ENCODE results near the gene FXYD1.
A peak's percentile ranks its signal among the peaks of the same experiment; 100 is the strongest.

The FXYD1 gene

DNA sequence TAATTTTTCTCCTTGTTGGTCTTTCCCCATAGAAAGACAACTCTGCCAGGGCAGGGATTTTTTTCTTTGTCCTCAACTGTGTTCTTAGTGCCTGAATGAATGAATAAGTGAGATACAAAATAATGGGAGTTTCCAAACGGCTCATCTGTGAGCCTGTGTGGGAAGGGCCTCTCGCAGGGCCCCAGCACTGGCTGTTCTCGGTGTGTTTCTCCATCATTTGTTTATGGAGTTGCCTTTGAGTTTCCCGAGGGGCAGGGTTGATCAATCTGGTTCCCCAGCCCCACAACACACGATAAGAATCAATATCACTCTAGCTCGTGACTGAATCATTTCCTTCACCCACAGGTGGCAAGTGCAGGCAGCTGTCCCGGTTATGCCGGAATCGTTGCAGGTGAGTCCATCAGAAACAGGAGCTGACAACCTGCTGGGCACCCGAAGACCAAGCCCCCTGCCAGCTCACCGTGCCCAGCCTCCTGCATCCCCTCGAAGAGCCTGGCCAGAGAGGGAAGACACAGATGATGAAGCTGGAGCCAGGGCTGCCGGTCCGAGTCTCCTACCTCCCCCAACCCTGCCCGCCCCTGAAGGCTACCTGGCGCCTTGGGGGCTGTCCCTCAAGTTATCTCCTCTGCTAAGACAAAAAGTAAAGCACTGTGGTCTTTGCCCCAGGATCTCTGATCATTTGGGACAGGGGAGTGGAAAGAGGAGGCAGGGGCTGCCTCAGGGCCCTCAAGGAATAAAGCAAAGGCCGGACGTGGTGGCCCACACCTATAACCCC, 30.8 kb downstream of the FXYD1 start:
- no peak for TF ChIP-seq CTCF (IDR thresholded peaks at IDR 0.05; ENCODE audit: unreplicated experiment in 3 of 3)
- H3K4me3 Mint-ChIP-seq, result no peak overlapping the region
- no peaks in the 10 kb centered on the region for H3K4me1 Mint-ChIP-seq
- H3K9me3 Mint-ChIP-seq, result peaks cover 13% of the 10 kb centered on the region
- H3K27ac Mint-ChIP-seq, result no peak overlapping the region
- H3K27me3 Mint-ChIP-seq (ENCODE audit: low read depth), result no peaks in the 10 kb centered on the region
- H3K36me3 Mint-ChIP-seq (ENCODE audit: low read depth), result peaks cover 13% of the 10 kb centered on the region

GRCh38 chr19:35170359-35171061, 31.9 kb downstream of the FXYD1 start:
- Mint-ChIP-seq H3K36me3 (ENCODE audit: low read depth) (peaks cover 12% of the 10 kb centered on the region), H3K27me3 (ENCODE audit: low read depth) (no peaks in the 10 kb centered on the region), H3K4me1 (no peaks in the 10 kb centered on the region), H3K4me3 (no peak overlapping the region), H3K9me3 (peaks cover 9% of the 10 kb centered on the region), H3K27ac (no peak overlapping the region)
- TF ChIP-seq CTCF (IDR thresholded peaks at IDR 0.05; ENCODE audit: unreplicated experiment in 3 of 3), result no peak

DNA sequence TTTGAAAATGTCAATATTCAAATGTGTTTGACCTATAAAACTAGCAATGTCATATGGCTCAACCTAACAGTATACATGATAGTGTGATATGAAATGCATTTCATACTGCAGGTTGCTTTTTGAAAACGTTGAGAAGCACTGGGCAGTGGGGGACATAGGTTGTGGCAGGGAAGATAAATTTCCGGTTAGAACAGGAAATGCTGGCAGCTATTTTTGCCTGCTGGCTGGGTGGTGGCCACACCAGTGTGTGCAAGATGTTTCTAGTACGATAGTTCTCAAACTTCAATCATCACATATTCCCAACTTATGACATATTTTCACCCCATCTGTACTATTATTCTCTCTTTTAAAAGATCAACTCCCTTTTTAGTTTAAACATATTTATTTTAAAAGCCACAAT, 33.1 kb downstream of the FXYD1 start:
- Mint-ChIP-seq H3K4me3 (no peak overlapping the region), H3K27me3 (ENCODE audit: low read depth) (peaks cover 4% of the 10 kb centered on the region), H3K27ac (no peak overlapping the region), H3K9me3 (no peaks in the 10 kb centered on the region), H3K4me1 (peaks cover 6% of the 10 kb centered on the region), H3K36me3 (ENCODE audit: low read depth) (no peaks in the 10 kb centered on the region)
- no peak for TF ChIP-seq CTCF (IDR thresholded peaks at IDR 0.05; ENCODE audit: unreplicated experiment in 3 of 3)

- H3K27ac Mint-ChIP-seq, result no peak overlapping the region
Observed at GRCh38 chr19:35174226-35174625, 35.6 kb downstream of the FXYD1 start.

GRCh38 chr19:35176181-35176570, 37.6 kb downstream of the FXYD1 start:
- Mint-ChIP-seq H3K27ac (peak overlapping the region in 1 of 3 experiments; percentile 56), H3K27me3 (ENCODE audit: low read depth) (peaks cover 4% of the 10 kb centered on the region), H3K36me3 (ENCODE audit: low read depth) (no peaks in the 10 kb centered on the region), H3K4me1 (peaks cover 6% of the 10 kb centered on the region), H3K9me3 (no peaks in the 10 kb centered on the region), H3K4me3 (no peak overlapping the region)
- no peak for TF ChIP-seq CTCF (IDR thresholded peaks at IDR 0.05; ENCODE audit: unreplicated experiment in 3 of 3)

More at GRCh38 chr19:35174226-35174625, 35.6 kb downstream of the FXYD1 start:
- Mint-ChIP-seq H3K4me3 (no peak overlapping the region), H3K9me3 (no peaks in the 10 kb centered on the region), H3K36me3 (ENCODE audit: low read depth) (no peaks in the 10 kb centered on the region), H3K27me3 (ENCODE audit: low read depth) (peaks cover 4% of the 10 kb centered on the region), H3K4me1 (peaks cover 6% of the 10 kb centered on the region)
- TF ChIP-seq CTCF (IDR thresholded peaks at IDR 0.05; ENCODE audit: unreplicated experiment in 3 of 3), result no peak

Data from nephron (organoid).